Liver (tissue), 9 donors: Measurements from ENCODE around the gene IKZF3. TPM values are rescaled to one million over a fixed set of nuclear protein-coding genes. Genes with fewer than 3 reads are reported as not detected.

ENCODE experiments used
- DNase-seq: peaks from one replicate; pipeline ENCODE4 v3.0.0-alpha.2; 2017; ENCODE audit warnings: low spot score
- H3K27ac ChIP-seq, 2 donors: one replicate each; pipeline ENCODE4 v1.7.0; 2013; ENCODE audit warnings: inconsistent platforms in 2 of 2, low read length in 2 of 2, control low read depth in 1 of 2, low read depth in 1 of 2, mild to moderate bottlenecking in 1 of 2
- H3K27me3 ChIP-seq, 4 donors: one replicate each; pipeline versions ENCODE4 v1.6.1 to v1.7.0; 2013; ENCODE audit warnings: low read length in 3 of 4, inconsistent platforms in 1 of 4, mild to moderate bottlenecking in 1 of 4, moderate library complexity in 1 of 4; ENCODE audit not compliant: control insufficient read depth in 4 of 4, insufficient read depth in 4 of 4
- H3K36me3 ChIP-seq, 4 donors: one replicate each; pipeline versions ENCODE4 v1.6.1 to v1.7.0; 2013; ENCODE audit warnings: low read length in 3 of 4, mild to moderate bottlenecking in 3 of 4, low read depth in 1 of 4, moderate library complexity in 1 of 4; ENCODE audit not compliant: control insufficient read depth in 4 of 4, insufficient read depth in 3 of 4
- H3K4me1 ChIP-seq, 4 donors: one replicate each; pipeline versions ENCODE4 v1.6.1 to v1.7.0; 2013; ENCODE audit warnings: low read length in 3 of 4, mild to moderate bottlenecking in 3 of 4, moderate library complexity in 1 of 4; ENCODE audit not compliant: control insufficient read depth in 4 of 4, insufficient read depth in 4 of 4
- H3K4me3 ChIP-seq, 3 donors: one replicate each; pipeline versions ENCODE4 v1.6.1 to v1.7.0; 2013; ENCODE audit warnings: low read length in 3 of 3, control low read depth in 1 of 3, low read depth in 1 of 3, mild to moderate bottlenecking in 1 of 3
- H3K9ac ChIP-seq, 2 donors: one replicate each; pipeline ENCODE4 v1.7.0; 2013; ENCODE audit warnings: low read length in 2 of 2, mild to moderate bottlenecking in 2 of 2, moderate library complexity in 2 of 2, control low read depth in 1 of 2, low read depth in 1 of 2
- H3K9me3 ChIP-seq, 4 donors: one replicate each; pipeline versions ENCODE4 v1.6.1 to v1.7.0; 2013; ENCODE audit warnings: low read length in 3 of 4; ENCODE audit not compliant: control insufficient read depth in 4 of 4
- ATF3 ChIP-seq: IDR thresholded peaks from 2 replicates; pipeline ENCODE4 v1.6.1; 2016; ENCODE audit warnings: antibody characterized with exemption
- EGR1 ChIP-seq, 2 donors: IDR thresholded peaks; 2 replicates each; pipeline ENCODE4 v1.6.1; 2016 to 2018; ENCODE audit warnings: antibody characterized with exemption in 2 of 2, low read depth in 2 of 2
- FOXA1 ChIP-seq: IDR thresholded peaks from 2 replicates; pipeline ENCODE4 v1.6.1; 2016; ENCODE audit warnings: antibody characterized with exemption
- FOXA2 ChIP-seq: IDR thresholded peaks from 2 replicates; pipeline ENCODE4 v1.6.1; 2016; ENCODE audit warnings: antibody characterized with exemption
- GABPA ChIP-seq, 2 donors: IDR thresholded peaks in 1 of 2; conservative IDR thresholded peaks in 1 of 2; 2 replicates each; pipeline ENCODE4 v1.6.1; 2016; ENCODE audit warnings: antibody characterized with exemption in 2 of 2, mild to moderate bottlenecking in 1 of 2, moderate library complexity in 1 of 2
- HNF4A ChIP-seq, 2 donors: conservative IDR thresholded peaks; 2 replicates each; pipeline ENCODE4 v1.6.1; 2016; ENCODE audit warnings: antibody characterized with exemption in 2 of 2, mild to moderate bottlenecking in 2 of 2
- HNF4G ChIP-seq: IDR thresholded peaks from 2 replicates; pipeline ENCODE4 v1.6.1; 2016; ENCODE audit warnings: antibody characterized with exemption
- MAX ChIP-seq: IDR thresholded peaks from 2 replicates; pipeline ENCODE4 v1.6.1; 2016; ENCODE audit warnings: antibody characterized with exemption
- NR2F2 ChIP-seq: IDR thresholded peaks from 2 replicates; pipeline ENCODE4 v1.6.1; 2016; ENCODE audit warnings: antibody characterized with exemption
- RXRA ChIP-seq, 2 donors: IDR thresholded peaks; 2 replicates each; pipeline ENCODE4 v1.6.1; 2017 to 2018; ENCODE audit warnings: antibody characterized with exemption in 2 of 2, mild to moderate bottlenecking in 1 of 2
- YY1 ChIP-seq: IDR thresholded peaks from 2 replicates; pipeline ENCODE4 v1.6.1; 2016; ENCODE audit warnings: antibody characterized with exemption, mild to moderate bottlenecking
- WGBS: extraction: QIAGEN DNeasy Blood & Tissue Kit; methylation state at CpG from one replicate; pipeline ENCODE4 v1.1.7; 2013; 5-methylcytosine and 5-hydroxymethylcytosine counted together
- polyA plus RNA-seq, 2 donors: library from polyadenylated mRNA; stranded (reverse) in 1 of 2; unstranded in 1 of 2; fragments of 200-250 nt in 1 of 2; fragments of >200 nt in 1 of 2; fragmentation: Nextera tagmentation in 1 of 2; extraction: Ambion mirVana in 1 of 2; gene quantifications; one replicate each; pipeline versions ENCODE4 v1.2.1 to v1.2.3, GENCODE V29; 2013 to 2015
- total RNA-seq, 2 donors: library from RNA; depleted of rRNA; stranded (reverse); fragments of >200 nt; gene quantifications; one replicate each; pipeline ENCODE4 v1.2.3, GENCODE V29; 2014
- TF ChIP-seq, protein P1 (sequence below): IDR thresholded peaks from 2 replicates; pipeline ENCODE4 v1.6.1; 2016; ENCODE audit warnings: antibody characterized with exemption, mild to moderate bottlenecking
- TF ChIP-seq, protein P2 (sequence below): IDR thresholded peaks from 2 replicates; pipeline ENCODE4 v1.6.1; 2016; ENCODE audit warnings: antibody characterized with exemption
- donor health status: healthy.
- donor health status: healthy.
- donor health status: healthy.
- donor health status: healthy.
- donor health status: healthy.

IKZF3 gene
- total and polyA plus RNA-seq, 4 donors, result 0.32 to 2.3 (median 0.83) TPM

DNA sequence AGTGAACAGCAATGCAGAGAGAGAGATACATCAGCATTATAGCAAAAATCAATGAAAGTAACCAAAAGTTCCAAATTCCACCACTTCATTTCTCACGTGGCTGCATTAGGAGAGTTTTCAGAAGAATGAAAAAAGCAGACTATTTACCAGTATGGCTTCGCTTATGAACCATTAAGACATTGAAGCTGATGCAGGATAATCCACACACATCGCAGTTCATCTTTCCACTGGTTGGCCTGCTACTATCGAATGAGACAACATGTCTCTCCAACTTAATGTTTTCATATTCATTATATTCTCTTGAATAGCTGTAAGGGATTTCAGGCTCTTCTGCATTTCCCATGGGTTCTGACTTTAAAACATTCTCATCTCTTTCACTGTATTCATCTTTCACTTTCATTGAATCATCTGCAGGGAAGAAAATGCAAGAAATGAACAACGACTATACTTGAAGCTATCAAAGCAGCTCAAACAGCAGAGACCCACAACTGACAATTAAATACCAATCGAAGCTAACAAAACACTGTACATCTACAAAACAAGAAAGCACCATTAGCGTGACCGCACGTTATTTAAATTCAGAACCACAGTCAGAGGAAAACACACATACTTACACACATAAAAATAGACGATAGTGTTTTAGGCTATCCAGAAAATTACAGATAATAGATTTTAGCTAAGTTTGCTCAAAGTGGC is 71.4 kb downstream of the IKZF3 start:
- TF ChIP-seq GABPA (IDR thresholded peaks at IDR 0.05 in 1 of 2, conservative IDR thresholded peaks at IDR 0.05 in 1 of 2), result no peak
- TF ChIP-seq HNF4A (conservative IDR thresholded peaks at IDR 0.05), result no peak
- TF ChIP-seq, protein P1, sequence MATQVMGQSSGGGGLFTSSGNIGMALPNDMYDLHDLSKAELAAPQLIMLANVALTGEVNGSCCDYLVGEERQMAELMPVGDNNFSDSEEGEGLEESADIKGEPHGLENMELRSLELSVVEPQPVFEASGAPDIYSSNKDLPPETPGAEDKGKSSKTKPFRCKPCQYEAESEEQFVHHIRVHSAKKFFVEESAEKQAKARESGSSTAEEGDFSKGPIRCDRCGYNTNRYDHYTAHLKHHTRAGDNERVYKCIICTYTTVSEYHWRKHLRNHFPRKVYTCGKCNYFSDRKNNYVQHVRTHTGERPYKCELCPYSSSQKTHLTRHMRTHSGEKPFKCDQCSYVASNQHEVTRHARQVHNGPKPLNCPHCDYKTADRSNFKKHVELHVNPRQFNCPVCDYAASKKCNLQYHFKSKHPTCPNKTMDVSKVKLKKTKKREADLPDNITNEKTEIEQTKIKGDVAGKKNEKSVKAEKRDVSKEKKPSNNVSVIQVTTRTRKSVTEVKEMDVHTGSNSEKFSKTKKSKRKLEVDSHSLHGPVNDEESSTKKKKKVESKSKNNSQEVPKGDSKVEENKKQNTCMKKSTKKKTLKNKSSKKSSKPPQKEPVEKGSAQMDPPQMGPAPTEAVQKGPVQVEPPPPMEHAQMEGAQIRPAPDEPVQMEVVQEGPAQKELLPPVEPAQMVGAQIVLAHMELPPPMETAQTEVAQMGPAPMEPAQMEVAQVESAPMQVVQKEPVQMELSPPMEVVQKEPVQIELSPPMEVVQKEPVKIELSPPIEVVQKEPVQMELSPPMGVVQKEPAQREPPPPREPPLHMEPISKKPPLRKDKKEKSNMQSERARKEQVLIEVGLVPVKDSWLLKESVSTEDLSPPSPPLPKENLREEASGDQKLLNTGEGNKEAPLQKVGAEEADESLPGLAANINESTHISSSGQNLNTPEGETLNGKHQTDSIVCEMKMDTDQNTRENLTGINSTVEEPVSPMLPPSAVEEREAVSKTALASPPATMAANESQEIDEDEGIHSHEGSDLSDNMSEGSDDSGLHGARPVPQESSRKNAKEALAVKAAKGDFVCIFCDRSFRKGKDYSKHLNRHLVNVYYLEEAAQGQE, result no peak
- TF ChIP-seq FOXA1, result no peak
- no peak for TF ChIP-seq NR2F2
- TF ChIP-seq FOXA2, result no peak
- no peak for TF ChIP-seq MAX
- TF ChIP-seq, protein P2, sequence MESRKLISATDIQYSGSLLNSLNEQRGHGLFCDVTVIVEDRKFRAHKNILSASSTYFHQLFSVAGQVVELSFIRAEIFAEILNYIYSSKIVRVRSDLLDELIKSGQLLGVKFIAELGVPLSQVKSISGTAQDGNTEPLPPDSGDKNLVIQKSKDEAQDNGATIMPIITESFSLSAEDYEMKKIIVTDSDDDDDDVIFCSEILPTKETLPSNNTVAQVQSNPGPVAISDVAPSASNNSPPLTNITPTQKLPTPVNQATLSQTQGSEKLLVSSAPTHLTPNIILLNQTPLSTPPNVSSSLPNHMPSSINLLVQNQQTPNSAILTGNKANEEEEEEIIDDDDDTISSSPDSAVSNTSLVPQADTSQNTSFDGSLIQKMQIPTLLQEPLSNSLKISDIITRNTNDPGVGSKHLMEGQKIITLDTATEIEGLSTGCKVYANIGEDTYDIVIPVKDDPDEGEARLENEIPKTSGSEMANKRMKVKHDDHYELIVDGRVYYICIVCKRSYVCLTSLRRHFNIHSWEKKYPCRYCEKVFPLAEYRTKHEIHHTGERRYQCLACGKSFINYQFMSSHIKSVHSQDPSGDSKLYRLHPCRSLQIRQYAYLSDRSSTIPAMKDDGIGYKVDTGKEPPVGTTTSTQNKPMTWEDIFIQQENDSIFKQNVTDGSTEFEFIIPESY, result no peak
- no peak for TF ChIP-seq ATF3
- TF ChIP-seq RXRA (IDR thresholded peaks at IDR 0.05), result no peak
- TF ChIP-seq EGR1 (IDR thresholded peaks at IDR 0.05; ENCODE audit: low read depth in 2 of 2), result no peak
- TF ChIP-seq YY1, result no peak
- TF ChIP-seq HNF4G, result no peak
- Histone ChIP-seq H3K36me3 (no peaks in the 10 kb centered on the region), H3K27me3 (no peaks in the 10 kb centered on the region), H3K9me3 (no peaks in the 10 kb centered on the region), H3K27ac (no peak overlapping the region), H3K4me1 (peaks cover 0 to 2% (median 0%) of the 10 kb centered on the region in 4 donors), H3K4me3 (no peak overlapping the region), H3K9ac (no peak overlapping the region)
- 80% methylated on average over 10 of the region's 10 CpGs for WGBS
- no peak for DNase-seq

- H3K4me3 ChIP-seq, result no peak overlapping the region
- no peak for DNase-seq
- WGBS, result 71% methylated on average over 6 of the region's 6 CpGs
- TF ChIP-seq YY1, result no peak
- no peaks in the 10 kb centered on the region for H3K9me3 ChIP-seq
- no peak overlapping the region for H3K9ac ChIP-seq
- H3K27me3 ChIP-seq, result no peaks in the 10 kb centered on the region
- peaks cover 0 to 2% (median 0%) of the 10 kb centered on the region in 4 donors for H3K4me1 ChIP-seq
- H3K27ac ChIP-seq, result no peak overlapping the region
- H3K36me3 ChIP-seq, result no peaks in the 10 kb centered on the region
Observed at GRCh38 chr17:39791111-39791992, 72.8 kb downstream of the IKZF3 start.
